HG02870 (cell line): ENCODE results near the gene DENND1B.

Source experiments
- ATAC-seq: cut with Tn5 transposase; IDR thresholded peaks from one replicate; pipeline ENCODE4 v1.9.1; 2021; ENCODE audit warnings: mild to moderate bottlenecking, moderate library complexity; ENCODE audit not compliant: unreplicated experiment

DENND1B gene

GRCh38 chr1:197775282-197776262, at the start of gene DENND1B:
TSS of gene DENND1B (minus strand) at chr1:197775480. CDS start at chr1:197775155, 325 bp downstream.
- ATAC-seq, result peak; percentile 59

DNA sequence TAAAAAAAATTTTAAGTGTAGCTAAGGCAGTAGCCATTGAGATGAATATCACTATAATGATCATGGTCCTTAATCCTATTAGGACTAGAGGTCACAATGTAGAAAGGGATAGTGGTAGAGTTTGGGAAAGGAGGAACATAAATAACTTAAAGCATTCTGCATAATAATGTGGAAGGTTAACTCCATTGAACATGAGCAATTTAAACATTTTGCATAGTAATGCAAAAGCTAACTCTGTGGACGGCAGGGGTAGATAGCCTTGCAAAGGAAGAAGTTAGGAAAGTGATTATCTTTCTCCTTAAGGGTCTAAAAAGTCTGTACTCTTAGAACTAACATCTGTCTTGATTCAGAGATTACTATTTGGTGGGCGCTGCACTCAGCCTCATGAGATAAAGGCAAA, 39.0 kb upstream of the DENND1B start:
- ATAC-seq, result no peak

- no peak for ATAC-seq
These were observed 38.5 kb upstream of the DENND1B start for GRCh38 chr1:197813741-197814140.

DNA sequence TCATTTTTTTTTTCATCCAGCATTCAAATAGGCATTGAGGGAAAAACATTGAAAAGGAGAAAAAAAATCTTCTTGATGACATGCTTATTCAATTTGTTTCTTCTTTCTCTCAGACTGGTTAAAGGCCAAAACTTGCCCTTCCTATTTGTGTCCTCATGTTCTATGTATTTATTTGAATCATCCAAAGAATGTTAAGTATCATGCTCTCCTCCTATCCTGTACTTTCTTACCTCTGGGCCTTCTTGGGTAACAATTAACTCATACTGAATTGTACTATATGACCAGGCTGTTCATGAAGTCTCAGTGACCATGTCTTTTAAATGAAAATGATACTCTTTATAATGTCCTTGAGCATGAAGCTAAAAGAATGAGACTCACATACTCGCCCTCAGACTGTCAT, 36.5 kb upstream of the DENND1B start:
- ATAC-seq, result no peak

DNA sequence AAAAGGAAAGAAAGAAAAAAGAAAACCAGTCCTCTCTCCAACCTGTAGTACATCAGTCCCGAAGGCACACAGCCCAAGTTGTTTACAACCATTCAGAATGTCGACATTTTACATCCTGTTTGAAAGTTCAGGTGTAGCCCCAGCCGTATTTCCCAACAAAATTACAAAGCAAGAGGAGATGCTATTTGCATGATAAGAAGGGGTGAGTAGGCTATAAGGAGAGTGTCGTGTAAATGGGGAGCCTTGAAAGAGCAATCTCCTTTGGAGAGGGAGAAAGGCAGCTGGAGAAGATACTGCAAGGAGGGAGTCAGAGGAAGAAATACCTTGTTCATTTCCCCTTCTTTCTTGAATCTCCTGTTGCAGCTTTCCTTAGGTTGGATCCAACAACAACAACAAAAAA, 35.5 kb upstream of the DENND1B start:
- ATAC-seq, result no peak

DNA sequence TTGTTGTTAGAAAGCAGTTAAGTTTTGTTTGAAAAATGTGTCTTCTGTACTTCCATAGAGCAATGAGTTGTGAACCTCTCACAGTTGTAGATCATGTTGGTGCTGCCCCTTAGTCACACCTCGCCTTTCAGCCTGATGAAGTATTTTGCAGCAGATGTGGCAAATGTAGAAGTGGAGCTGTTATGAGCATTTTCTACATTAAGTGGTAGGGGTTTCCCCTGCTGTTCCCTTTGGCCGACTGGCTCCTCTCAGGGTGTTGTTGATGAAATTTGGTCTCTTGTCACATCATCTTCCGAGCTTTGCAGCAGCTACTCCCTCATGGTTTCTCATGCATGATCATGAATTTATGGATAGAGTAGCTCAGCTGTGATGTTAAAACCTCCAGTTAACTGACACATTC, 33.6 kb upstream of the DENND1B start:
- no peak for ATAC-seq

DNA sequence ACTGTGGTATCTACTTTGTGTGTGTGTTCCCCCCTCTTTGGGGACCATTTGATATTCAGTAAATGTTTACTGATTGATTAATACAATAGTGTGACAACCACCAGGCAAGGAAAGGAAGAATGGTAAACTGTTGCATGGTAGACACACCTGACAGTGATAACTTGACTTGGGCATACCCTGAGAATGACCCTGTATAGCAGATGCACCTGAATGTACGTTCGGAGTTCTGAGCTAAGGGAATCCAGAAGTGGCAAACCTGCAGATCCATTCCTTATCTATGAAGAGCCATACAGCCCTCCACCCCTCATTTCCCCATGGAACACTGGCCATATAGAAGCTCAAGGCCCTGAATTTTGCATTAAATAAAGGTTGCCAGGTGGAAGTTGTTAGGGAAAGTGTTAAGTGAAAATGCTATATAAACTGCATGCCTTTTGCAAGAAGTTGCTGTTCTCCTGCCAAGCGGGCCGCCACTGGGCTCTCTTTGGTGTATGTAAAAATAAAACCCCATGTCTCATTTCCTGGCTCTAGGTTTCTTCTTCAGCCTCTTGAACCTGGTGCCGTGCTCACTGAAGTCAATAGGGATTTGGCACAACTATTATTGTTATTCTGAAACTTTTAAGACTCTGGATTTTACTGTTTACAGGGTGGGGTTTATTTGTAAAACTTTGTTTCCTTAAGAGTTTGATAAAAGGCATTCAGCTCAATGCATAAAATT, 32.6 kb upstream of the DENND1B start:
- ATAC-seq, result no peak

GRCh38 chr1:197807216-197807615, 31.9 kb upstream of the DENND1B start:
- peak; percentile 65 for ATAC-seq

DNA sequence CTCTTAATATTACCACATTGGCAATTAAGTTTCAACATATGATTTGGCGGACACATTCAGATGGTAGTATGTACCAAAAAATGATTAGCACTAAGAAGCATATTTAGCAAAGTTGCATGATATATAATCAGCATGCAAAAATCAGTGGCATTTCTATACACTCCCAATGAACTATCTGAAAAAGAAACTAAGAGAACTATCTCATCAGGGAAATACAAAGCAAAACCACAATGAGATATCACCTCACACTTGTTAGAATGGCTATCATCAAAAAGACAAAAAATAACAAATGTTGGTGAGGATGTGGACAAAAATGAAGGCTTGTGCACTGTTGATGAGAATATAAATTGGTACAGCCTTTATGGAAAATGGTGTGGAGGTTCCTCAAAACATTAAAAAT, 31.4 kb upstream of the DENND1B start:
- no peak for ATAC-seq

GRCh38 chr1:197801684-197802083, 26.4 kb upstream of the DENND1B start:
- no peak for ATAC-seq

GRCh38 chr1:197801111-197801482, 25.8 kb upstream of the DENND1B start:
- ATAC-seq, result no peak

DNA sequence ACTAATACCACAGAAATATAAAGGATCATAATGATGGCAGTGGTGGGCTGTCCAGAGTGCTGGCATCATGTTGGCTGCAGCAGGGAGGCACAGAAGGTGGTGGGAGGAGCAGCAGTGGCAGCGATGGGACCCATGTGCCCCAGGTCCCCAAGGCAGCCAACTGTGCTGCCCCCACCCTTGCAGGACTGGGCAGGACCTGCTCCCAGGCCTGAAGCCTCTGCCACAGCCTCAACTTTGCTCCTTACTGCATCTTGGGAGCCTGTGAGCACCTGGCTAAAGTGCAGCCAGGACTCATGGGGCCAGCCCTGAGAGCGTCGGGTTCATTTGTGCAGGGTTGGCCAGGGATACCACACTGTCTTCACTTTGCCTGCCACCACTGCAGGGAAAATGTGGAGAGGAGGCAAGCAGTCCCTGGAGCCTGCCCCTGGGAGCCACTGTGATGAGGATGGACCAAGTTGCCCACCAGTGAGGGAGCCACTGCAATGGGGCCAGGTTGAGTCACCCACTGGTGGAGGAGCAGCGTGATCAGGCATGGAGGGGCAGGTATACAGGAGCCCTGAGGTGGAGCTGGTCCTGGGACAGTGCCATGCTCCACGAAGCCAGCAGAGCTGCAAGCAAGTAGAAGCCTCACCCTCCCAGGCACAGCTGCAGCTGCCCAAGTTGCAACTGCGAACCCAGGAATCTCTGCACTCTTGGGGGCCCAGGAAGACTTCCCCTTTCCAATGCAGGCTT, 25.3 kb upstream of the DENND1B start:
- no peak for ATAC-seq

DNA sequence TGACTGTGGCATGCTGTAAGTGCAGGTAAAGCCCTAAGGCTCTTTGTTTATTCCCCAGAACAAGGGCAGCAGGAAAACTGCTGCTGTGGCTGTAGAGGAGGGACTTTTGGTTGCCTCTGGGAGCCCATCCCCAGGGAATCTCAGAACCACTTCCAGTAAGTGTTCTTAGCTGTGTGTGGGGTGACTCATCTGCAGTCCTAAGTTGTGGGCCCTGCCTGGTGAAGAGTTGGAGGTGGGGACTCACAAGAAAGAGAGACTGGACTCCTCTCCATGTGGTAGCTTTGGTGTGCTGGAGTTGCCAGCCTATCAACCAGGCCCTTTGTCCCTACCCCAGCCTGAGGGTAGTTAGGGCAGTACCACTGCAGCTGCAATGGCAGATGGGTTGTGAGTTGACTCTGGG, 24.0 kb upstream of the DENND1B start:
- no peak for ATAC-seq

- no peak for ATAC-seq
These were observed 23.2 kb upstream of the DENND1B start for GRCh38 chr1:197798492-197798891.

GRCh38 chr1:197797010-197797409, 21.7 kb upstream of the DENND1B start:
- ATAC-seq, result no peak

- ATAC-seq, result no peak
These were observed 13.8 kb upstream of the DENND1B start for GRCh38 chr1:197788741-197789739.

DNA sequence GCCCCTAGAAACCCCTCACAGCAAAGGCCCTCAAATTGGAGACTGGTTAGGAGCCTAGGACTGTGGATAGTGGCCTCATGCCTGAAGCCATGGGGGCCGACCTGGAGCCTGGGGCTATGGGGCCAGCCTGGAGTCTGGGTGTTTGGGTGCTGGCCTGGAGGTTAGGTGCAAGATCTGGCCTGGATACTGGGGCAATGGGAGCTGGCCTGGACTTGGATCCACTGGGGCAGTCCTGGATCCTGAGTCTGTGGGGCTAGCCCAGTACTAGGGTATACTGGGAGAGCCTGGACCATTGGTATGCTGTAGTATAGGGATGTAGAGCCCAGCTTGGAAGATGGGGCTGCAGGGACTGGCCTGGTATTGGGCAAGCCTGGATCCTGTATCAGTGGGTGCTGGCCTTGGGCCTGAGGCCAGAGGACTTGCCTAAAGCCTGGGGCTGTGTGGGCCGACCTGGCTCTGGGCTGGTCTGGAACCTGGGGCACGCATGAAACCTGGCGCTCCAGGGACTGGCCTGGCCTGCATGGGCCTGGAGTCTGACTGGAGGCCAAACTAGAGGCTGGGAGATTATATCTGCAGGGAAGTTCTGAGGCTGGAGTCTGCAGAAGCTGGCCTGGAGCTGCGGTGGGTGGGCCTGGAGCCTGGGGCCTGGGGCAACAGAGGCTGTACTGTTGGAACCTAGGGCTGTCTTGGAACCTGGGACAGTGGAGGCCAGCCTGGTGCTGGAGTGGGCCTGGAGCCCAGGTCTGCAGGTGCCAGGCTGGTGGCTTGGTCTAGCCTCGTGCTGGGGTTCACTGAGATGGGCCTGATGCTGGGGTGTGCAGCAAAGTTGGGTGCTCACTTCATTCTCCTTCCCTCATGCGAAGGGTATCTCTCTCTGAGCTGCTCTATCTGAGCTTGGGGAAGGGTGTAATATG, 12.6 kb upstream of the DENND1B start:
- ATAC-seq, result no peak

DNA sequence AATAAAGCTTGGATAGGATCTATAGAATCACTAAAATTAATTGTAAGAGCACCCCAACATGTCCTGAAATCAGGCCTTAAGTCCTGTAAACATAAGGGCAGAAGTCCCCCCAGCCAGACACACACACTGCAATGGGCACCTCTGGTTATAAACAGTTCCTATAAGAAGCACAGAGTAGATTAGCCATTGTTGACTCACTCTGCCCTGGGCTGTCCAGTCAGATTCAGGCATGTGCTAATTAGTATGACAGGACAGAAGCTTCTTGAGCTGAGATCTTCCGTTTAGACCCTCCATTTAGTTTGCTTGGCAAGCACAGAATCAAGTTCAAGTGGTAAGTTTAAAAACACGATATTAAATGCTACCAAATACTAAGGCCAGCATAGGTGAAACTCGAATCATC, 11.8 kb upstream of the DENND1B start:
- no peak for ATAC-seq

- ATAC-seq, result no peak
These were observed 11.0 kb upstream of the DENND1B start for GRCh38 chr1:197786280-197786679.
